Liver (tissue), 9 donors: Measurements from ENCODE around the gene ZNF865. TPM values are rescaled to one million over a fixed set of nuclear protein-coding genes. Genes with fewer than 3 reads are reported as not detected.

ENCODE experiments used
- DNase-seq: peaks from one replicate; pipeline ENCODE4 v3.0.0-alpha.2; 2017; ENCODE audit warnings: low spot score
- H3K27ac ChIP-seq, 2 donors: one replicate each; pipeline ENCODE4 v1.7.0; 2013; ENCODE audit warnings: inconsistent platforms in 2 of 2, low read length in 2 of 2, control low read depth in 1 of 2, low read depth in 1 of 2, mild to moderate bottlenecking in 1 of 2
- H3K27me3 ChIP-seq, 4 donors: one replicate each; pipeline versions ENCODE4 v1.6.1 to v1.7.0; 2013; ENCODE audit warnings: low read length in 3 of 4, inconsistent platforms in 1 of 4, mild to moderate bottlenecking in 1 of 4, moderate library complexity in 1 of 4; ENCODE audit not compliant: control insufficient read depth in 4 of 4, insufficient read depth in 4 of 4
- H3K36me3 ChIP-seq, 4 donors: one replicate each; pipeline versions ENCODE4 v1.6.1 to v1.7.0; 2013; ENCODE audit warnings: low read length in 3 of 4, mild to moderate bottlenecking in 3 of 4, low read depth in 1 of 4, moderate library complexity in 1 of 4; ENCODE audit not compliant: control insufficient read depth in 4 of 4, insufficient read depth in 3 of 4
- H3K4me1 ChIP-seq, 4 donors: one replicate each; pipeline versions ENCODE4 v1.6.1 to v1.7.0; 2013; ENCODE audit warnings: low read length in 3 of 4, mild to moderate bottlenecking in 3 of 4, moderate library complexity in 1 of 4; ENCODE audit not compliant: control insufficient read depth in 4 of 4, insufficient read depth in 4 of 4
- H3K4me3 ChIP-seq, 3 donors: one replicate each; pipeline versions ENCODE4 v1.6.1 to v1.7.0; 2013; ENCODE audit warnings: low read length in 3 of 3, control low read depth in 1 of 3, low read depth in 1 of 3, mild to moderate bottlenecking in 1 of 3
- H3K9ac ChIP-seq, 2 donors: one replicate each; pipeline ENCODE4 v1.7.0; 2013; ENCODE audit warnings: low read length in 2 of 2, mild to moderate bottlenecking in 2 of 2, moderate library complexity in 2 of 2, control low read depth in 1 of 2, low read depth in 1 of 2
- H3K9me3 ChIP-seq, 4 donors: one replicate each; pipeline versions ENCODE4 v1.6.1 to v1.7.0; 2013; ENCODE audit warnings: low read length in 3 of 4; ENCODE audit not compliant: control insufficient read depth in 4 of 4
- EGR1 ChIP-seq, 2 donors: IDR thresholded peaks; 2 replicates each; pipeline ENCODE4 v1.6.1; 2016 to 2018; ENCODE audit warnings: antibody characterized with exemption in 2 of 2, low read depth in 2 of 2
- FOXA1 ChIP-seq: IDR thresholded peaks from 2 replicates; pipeline ENCODE4 v1.6.1; 2016; ENCODE audit warnings: antibody characterized with exemption
- FOXA2 ChIP-seq: IDR thresholded peaks from 2 replicates; pipeline ENCODE4 v1.6.1; 2016; ENCODE audit warnings: antibody characterized with exemption
- GABPA ChIP-seq, 2 donors: IDR thresholded peaks in 1 of 2; conservative IDR thresholded peaks in 1 of 2; 2 replicates each; pipeline ENCODE4 v1.6.1; 2016; ENCODE audit warnings: antibody characterized with exemption in 2 of 2, mild to moderate bottlenecking in 1 of 2, moderate library complexity in 1 of 2
- HNF4A ChIP-seq, 2 donors: conservative IDR thresholded peaks; 2 replicates each; pipeline ENCODE4 v1.6.1; 2016; ENCODE audit warnings: antibody characterized with exemption in 2 of 2, mild to moderate bottlenecking in 2 of 2
- JUND ChIP-seq, 2 donors: IDR thresholded peaks; 2 replicates each; pipeline ENCODE4 v1.6.1; 2016; ENCODE audit warnings: antibody characterized with exemption in 2 of 2
- RAD21 ChIP-seq, 2 donors: IDR thresholded peaks; 2 replicates each; pipeline ENCODE4 v1.6.1; 2016; ENCODE audit warnings: antibody characterized with exemption in 2 of 2, mild to moderate bottlenecking in 2 of 2
- SP1 ChIP-seq: IDR thresholded peaks from 2 replicates; pipeline ENCODE4 v1.6.1; 2018; ENCODE audit warnings: antibody characterized with exemption, mild to moderate bottlenecking
- WGBS: extraction: QIAGEN DNeasy Blood & Tissue Kit; methylation state at CpG from one replicate; pipeline ENCODE4 v1.1.7; 2013; 5-methylcytosine and 5-hydroxymethylcytosine counted together
- polyA plus RNA-seq, 2 donors: library from polyadenylated mRNA; stranded (reverse) in 1 of 2; unstranded in 1 of 2; fragments of 200-250 nt in 1 of 2; fragments of >200 nt in 1 of 2; fragmentation: Nextera tagmentation in 1 of 2; extraction: Ambion mirVana in 1 of 2; gene quantifications; one replicate each; pipeline versions ENCODE4 v1.2.1 to v1.2.3, GENCODE V29; 2013 to 2015
- total RNA-seq, 2 donors: library from RNA; depleted of rRNA; stranded (reverse); fragments of >200 nt; gene quantifications; one replicate each; pipeline ENCODE4 v1.2.3, GENCODE V29; 2014
- TF ChIP-seq, protein P1 (sequence below): fragments of 150-350 bp; IDR thresholded peaks from 2 replicates; pipeline ENCODE4 v1.5.1; 2017; ENCODE audit warnings: improper control_type of control experiment, low read depth, low read length; ENCODE audit not compliant: missing input control
- TF ChIP-seq, protein P2 (sequence below): IDR thresholded peaks from 2 replicates; pipeline ENCODE4 v1.6.1; 2016; ENCODE audit warnings: antibody characterized with exemption, mild to moderate bottlenecking
- TF ChIP-seq, protein P3 (sequence below): IDR thresholded peaks from 2 replicates; pipeline ENCODE4 v1.6.1; 2016; ENCODE audit warnings: antibody characterized with exemption
- TF ChIP-seq, protein P4 (sequence below): IDR thresholded peaks from 2 replicates; pipeline ENCODE4 v1.6.1; 2016; ENCODE audit warnings: antibody characterized with exemption
- donor health status: healthy.
- donor health status: healthy.
- donor health status: healthy.
- donor health status: healthy.
- donor health status: healthy.

Gene ZNF865
- total RNA-seq (1 to 10 TPM; 1.4 to 1.8 TPM), polyA plus RNA-seq (1 to 10 TPM in 1 of 2 donors, under 1 TPM in 1; 0.38 to 3.1 TPM)

DNA sequence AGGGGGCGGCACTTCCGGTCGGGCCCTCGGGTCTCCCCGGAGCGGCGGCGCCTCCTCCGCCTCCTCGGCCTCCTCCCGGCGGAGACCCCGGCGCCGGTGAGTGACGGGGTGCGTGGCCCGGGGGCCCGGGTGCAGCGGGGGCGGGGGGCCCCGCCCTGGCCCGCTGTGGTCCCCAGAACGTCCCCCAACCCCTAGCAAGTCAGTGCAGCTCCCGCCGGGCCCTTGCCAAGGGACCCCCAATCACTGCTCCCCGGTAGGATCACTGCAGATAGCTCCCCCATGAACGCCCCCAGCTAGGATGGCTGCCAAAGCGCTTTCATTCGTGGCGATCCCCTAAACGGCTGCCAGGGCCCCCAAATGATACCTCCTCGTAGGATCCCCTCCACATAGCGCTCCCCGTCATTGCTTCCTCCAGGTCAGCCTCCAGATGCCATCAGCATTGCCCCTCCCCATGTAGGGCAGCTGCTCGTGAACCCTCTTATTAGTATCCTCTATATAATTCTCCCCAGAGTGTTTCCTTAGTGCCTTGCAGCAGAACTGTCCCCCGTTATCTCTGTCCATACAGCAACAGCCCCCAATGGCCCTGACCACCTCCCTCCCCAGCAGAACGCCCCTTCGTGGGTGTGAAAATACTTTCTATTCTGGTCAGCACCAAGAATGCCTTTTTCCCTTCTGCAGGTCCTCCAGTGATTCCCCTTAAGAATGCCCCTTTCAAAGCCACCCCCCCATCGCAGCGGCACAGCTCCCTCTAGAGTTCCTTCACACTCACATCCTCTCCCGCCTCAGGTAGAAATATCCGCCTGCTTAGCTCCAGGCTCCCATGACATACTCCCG lies at the start of gene ZNF865:
Gene ZNF865 (plus strand): TSS at position 11 of the 834 bp plus-strand sequence. CDS start 7,972 bp downstream, outside the sequence.
- H3K36me3 ChIP-seq = peaks cover 0 to 8% (median 2%) of the 10 kb centered on the region in 4 donors
- H3K9ac ChIP-seq = peak within 1 kb of the TSS; percentile 77 to 78
- peak within 1 kb of the TSS; percentile 92 for H3K27ac ChIP-seq
- H3K4me1 ChIP-seq = peaks cover 0 to 24% (median 20%) of the 10 kb centered on the region in 4 donors
- peak; percentile 62 for DNase-seq
- under 1% methylated on average over 44 of the region's 44 CpGs for WGBS
- no peaks in the 10 kb centered on the region for H3K27me3 ChIP-seq
- peak; percentile 83 to 86 for TF ChIP-seq RAD21 (IDR thresholded peaks at IDR 0.05)
- TF ChIP-seq JUND (IDR thresholded peaks at IDR 0.05) = no peak
- TF ChIP-seq GABPA (IDR thresholded peaks at IDR 0.05 in 1 of 2, conservative IDR thresholded peaks at IDR 0.05 in 1 of 2) = peak in 1 of 2 donors; percentile 45
- TF ChIP-seq, protein P1, sequence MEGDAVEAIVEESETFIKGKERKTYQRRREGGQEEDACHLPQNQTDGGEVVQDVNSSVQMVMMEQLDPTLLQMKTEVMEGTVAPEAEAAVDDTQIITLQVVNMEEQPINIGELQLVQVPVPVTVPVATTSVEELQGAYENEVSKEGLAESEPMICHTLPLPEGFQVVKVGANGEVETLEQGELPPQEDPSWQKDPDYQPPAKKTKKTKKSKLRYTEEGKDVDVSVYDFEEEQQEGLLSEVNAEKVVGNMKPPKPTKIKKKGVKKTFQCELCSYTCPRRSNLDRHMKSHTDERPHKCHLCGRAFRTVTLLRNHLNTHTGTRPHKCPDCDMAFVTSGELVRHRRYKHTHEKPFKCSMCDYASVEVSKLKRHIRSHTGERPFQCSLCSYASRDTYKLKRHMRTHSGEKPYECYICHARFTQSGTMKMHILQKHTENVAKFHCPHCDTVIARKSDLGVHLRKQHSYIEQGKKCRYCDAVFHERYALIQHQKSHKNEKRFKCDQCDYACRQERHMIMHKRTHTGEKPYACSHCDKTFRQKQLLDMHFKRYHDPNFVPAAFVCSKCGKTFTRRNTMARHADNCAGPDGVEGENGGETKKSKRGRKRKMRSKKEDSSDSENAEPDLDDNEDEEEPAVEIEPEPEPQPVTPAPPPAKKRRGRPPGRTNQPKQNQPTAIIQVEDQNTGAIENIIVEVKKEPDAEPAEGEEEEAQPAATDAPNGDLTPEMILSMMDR = peak; percentile 60
- TF ChIP-seq, protein P2, sequence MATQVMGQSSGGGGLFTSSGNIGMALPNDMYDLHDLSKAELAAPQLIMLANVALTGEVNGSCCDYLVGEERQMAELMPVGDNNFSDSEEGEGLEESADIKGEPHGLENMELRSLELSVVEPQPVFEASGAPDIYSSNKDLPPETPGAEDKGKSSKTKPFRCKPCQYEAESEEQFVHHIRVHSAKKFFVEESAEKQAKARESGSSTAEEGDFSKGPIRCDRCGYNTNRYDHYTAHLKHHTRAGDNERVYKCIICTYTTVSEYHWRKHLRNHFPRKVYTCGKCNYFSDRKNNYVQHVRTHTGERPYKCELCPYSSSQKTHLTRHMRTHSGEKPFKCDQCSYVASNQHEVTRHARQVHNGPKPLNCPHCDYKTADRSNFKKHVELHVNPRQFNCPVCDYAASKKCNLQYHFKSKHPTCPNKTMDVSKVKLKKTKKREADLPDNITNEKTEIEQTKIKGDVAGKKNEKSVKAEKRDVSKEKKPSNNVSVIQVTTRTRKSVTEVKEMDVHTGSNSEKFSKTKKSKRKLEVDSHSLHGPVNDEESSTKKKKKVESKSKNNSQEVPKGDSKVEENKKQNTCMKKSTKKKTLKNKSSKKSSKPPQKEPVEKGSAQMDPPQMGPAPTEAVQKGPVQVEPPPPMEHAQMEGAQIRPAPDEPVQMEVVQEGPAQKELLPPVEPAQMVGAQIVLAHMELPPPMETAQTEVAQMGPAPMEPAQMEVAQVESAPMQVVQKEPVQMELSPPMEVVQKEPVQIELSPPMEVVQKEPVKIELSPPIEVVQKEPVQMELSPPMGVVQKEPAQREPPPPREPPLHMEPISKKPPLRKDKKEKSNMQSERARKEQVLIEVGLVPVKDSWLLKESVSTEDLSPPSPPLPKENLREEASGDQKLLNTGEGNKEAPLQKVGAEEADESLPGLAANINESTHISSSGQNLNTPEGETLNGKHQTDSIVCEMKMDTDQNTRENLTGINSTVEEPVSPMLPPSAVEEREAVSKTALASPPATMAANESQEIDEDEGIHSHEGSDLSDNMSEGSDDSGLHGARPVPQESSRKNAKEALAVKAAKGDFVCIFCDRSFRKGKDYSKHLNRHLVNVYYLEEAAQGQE = no peak
- peak; percentile 18 for TF ChIP-seq SP1
- TF ChIP-seq FOXA2 = no peak
- peak within 1 kb of the TSS; percentile 76 to 91 (median 91) for H3K4me3 ChIP-seq
- no peaks in the 10 kb centered on the region for H3K9me3 ChIP-seq

DNA sequence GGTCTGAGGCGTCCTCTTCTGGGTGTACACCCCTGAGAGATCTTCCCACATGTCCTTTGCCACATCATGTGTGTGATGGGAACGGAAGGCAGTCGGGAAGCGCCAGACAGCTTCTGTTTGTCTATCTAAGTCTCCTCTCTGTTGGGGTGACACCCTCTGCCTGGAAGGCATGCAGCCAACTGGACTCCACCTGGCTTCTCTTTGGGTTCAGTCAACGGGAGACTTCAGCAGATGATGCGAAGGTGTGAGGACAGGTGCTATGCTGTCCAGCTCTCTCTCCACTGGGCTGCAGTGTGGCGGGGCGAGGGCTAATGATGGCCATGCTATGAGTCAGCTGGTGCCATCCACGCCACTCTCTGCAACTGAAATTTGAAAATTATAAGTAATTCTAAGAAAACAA lies 45.8 kb upstream of the ZNF865 start:
- no peak overlapping the region for H3K4me3 ChIP-seq
- 83% methylated on average over 9 of the region's 9 CpGs for WGBS
- H3K36me3 ChIP-seq = no peaks in the 10 kb centered on the region
- H3K27ac ChIP-seq = no peak overlapping the region
- TF ChIP-seq, protein P2 = no peak
- TF ChIP-seq FOXA1 (no peak), SP1 (no peak), FOXA2 (no peak), EGR1 (IDR thresholded peaks at IDR 0.05; ENCODE audit: low read depth in 2 of 2) (no peak), RAD21 (IDR thresholded peaks at IDR 0.05) (no peak), HNF4A (conservative IDR thresholded peaks at IDR 0.05) (no peak)
- TF ChIP-seq, protein P3, sequence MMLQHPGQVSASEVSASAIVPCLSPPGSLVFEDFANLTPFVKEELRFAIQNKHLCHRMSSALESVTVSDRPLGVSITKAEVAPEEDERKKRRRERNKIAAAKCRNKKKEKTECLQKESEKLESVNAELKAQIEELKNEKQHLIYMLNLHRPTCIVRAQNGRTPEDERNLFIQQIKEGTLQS = no peak
- TF ChIP-seq, protein P4, sequence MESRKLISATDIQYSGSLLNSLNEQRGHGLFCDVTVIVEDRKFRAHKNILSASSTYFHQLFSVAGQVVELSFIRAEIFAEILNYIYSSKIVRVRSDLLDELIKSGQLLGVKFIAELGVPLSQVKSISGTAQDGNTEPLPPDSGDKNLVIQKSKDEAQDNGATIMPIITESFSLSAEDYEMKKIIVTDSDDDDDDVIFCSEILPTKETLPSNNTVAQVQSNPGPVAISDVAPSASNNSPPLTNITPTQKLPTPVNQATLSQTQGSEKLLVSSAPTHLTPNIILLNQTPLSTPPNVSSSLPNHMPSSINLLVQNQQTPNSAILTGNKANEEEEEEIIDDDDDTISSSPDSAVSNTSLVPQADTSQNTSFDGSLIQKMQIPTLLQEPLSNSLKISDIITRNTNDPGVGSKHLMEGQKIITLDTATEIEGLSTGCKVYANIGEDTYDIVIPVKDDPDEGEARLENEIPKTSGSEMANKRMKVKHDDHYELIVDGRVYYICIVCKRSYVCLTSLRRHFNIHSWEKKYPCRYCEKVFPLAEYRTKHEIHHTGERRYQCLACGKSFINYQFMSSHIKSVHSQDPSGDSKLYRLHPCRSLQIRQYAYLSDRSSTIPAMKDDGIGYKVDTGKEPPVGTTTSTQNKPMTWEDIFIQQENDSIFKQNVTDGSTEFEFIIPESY = no peak
- TF ChIP-seq, protein P1 = no peak
- peaks cover 0 to 4% (median 0%) of the 10 kb centered on the region in 4 donors for H3K9me3 ChIP-seq
- no peak overlapping the region for H3K9ac ChIP-seq
- H3K27me3 ChIP-seq = no peaks in the 10 kb centered on the region
- DNase-seq = no peak
- H3K4me1 ChIP-seq = no peaks in the 10 kb centered on the region
